Measurements from ENCODE around the gene MRO. TPM values are rescaled to one million over a fixed set of nuclear protein-coding genes. Genes with fewer than 3 reads are reported as not detected.
A peak's percentile ranks its signal among the peaks of the same experiment; 100 is the strongest.
"Not testable (repeated sequence)": the region's sequence is repeated elsewhere in the genome, so short reads cannot be mapped to it uniquely, and the experiment has no call there.

MRO gene
- polyA plus RNA-seq (ENCODE audit: low read depth in 6 of 6) = under 1 TPM in 1 of 6 donors, not detected in 5; 0.16 TPM

GRCh38 chr18:50819728-50820378 is at the start of gene MRO:
TSS of gene MRO (minus strand) at chr18:50820016. CDS start at chr18:50809400, 10,616 bp downstream.
- no peak within 1 kb of the TSS for H3K27ac Mint-ChIP-seq
- H3K36me3 Mint-ChIP-seq = peaks cover 0 to 7% of the 10 kb centered on the region in 2 donors
- peak; percentile 58 to 68 for ATAC-seq (ENCODE audit: low read depth in 2 of 2)
- peak within 1 kb of the TSS in 2 of 8 donors; percentile 66 to 69 for H3K4me3 Mint-ChIP-seq
- H3K27me3 Mint-ChIP-seq = no peaks in the 10 kb centered on the region
- peaks cover 0 to 6% (median 0%) of the 10 kb centered on the region in 7 donors for H3K9me3 Mint-ChIP-seq
- peak; percentile 73 for DNase-seq
- H3K4me1 Mint-ChIP-seq = peaks cover 21 to 26% (median 22%) of the 10 kb centered on the region in 3 donors

GRCh38 chr18:50869150-50869549 is 49.3 kb upstream of the MRO start:
- H3K27me3 Mint-ChIP-seq = peaks cover 0 to 6% (median 0%) of the 10 kb centered on the region in 3 donors
- no peak for ATAC-seq (ENCODE audit: low read depth in 2 of 2)
- peak overlapping the region in 1 of 6 donors; percentile 83 for H3K27ac Mint-ChIP-seq
- H3K9me3 Mint-ChIP-seq = no peaks in the 10 kb centered on the region
- no peaks in the 10 kb centered on the region for H3K36me3 Mint-ChIP-seq
- H3K4me3 Mint-ChIP-seq = no peak overlapping the region
- no peaks in the 10 kb centered on the region for H3K4me1 Mint-ChIP-seq
- no peak for DNase-seq

- Mint-ChIP-seq H3K36me3 (no peaks in the 10 kb centered on the region), H3K9me3 (no peaks in the 10 kb centered on the region), H3K27me3 (no peaks in the 10 kb centered on the region), H3K4me3 (no peak overlapping the region), H3K4me1 (peaks cover 9 to 14% (median 11%) of the 10 kb centered on the region in 3 donors), H3K27ac (peak overlapping the region in 1 of 6 donors; percentile 47)
- ATAC-seq (ENCODE audit: low read depth in 2 of 2) (no peak), DNase-seq (no peak)
These were observed 46.9 kb upstream of the MRO start for GRCh38 chr18:50866765-50867164.

GRCh38 chr18:50863840-50864375 is 44.1 kb upstream of the MRO start:
- DNase-seq (no peak), ATAC-seq (ENCODE audit: low read depth in 2 of 2) (no peak)
- H3K4me3 Mint-ChIP-seq = no peak overlapping the region
- no peaks in the 10 kb centered on the region for H3K9me3 Mint-ChIP-seq
- H3K27ac Mint-ChIP-seq = peak overlapping the region in 1 of 6 donors; percentile 56
- peaks cover 11 to 18% (median 14%) of the 10 kb centered on the region in 3 donors for H3K4me1 Mint-ChIP-seq
- no peaks in the 10 kb centered on the region for H3K36me3 Mint-ChIP-seq
- H3K27me3 Mint-ChIP-seq = no peaks in the 10 kb centered on the region

GRCh38 chr18:50862401-50862800 is 42.6 kb upstream of the MRO start:
- Mint-ChIP-seq H3K4me1 (peaks cover 11 to 18% (median 14%) of the 10 kb centered on the region in 3 donors), H3K4me3 (peak overlapping the region in 5 of 8 donors; percentile 28 to 77 (median 36)), H3K36me3 (no peaks in the 10 kb centered on the region), H3K27ac (peak overlapping the region in 1 of 6 donors; percentile 22), H3K27me3 (peaks cover 0 to 8% (median 0%) of the 10 kb centered on the region in 3 donors), H3K9me3 (no peaks in the 10 kb centered on the region)
- peak; percentile 3 for DNase-seq
- peak; percentile 30 to 43 for ATAC-seq (ENCODE audit: low read depth in 2 of 2)

GRCh38 chr18:50861617-50862016 is 41.8 kb upstream of the MRO start:
- Mint-ChIP-seq H3K4me3 (peak overlapping the region in 2 of 8 donors; percentile 28 to 69), H3K27me3 (peaks cover 0 to 11% (median 0%) of the 10 kb centered on the region in 3 donors), H3K36me3 (no peaks in the 10 kb centered on the region), H3K4me1 (peaks cover 11 to 18% (median 14%) of the 10 kb centered on the region in 3 donors), H3K27ac (peak overlapping the region in 2 of 6 donors; percentile 25 to 70), H3K9me3 (no peaks in the 10 kb centered on the region)
- DNase-seq = no peak
- ATAC-seq (ENCODE audit: low read depth in 2 of 2) = no peak

- H3K4me1 Mint-ChIP-seq = peaks cover 11 to 18% (median 14%) of the 10 kb centered on the region in 3 donors
- DNase-seq = no peak
- peaks cover 5 to 18% (median 6%) of the 10 kb centered on the region in 3 donors for H3K27me3 Mint-ChIP-seq
- H3K27ac Mint-ChIP-seq = peak overlapping the region in 3 of 6 donors; percentile 2 to 14 (median 6)
- H3K36me3 Mint-ChIP-seq = no peaks in the 10 kb centered on the region
- H3K4me3 Mint-ChIP-seq = no peak overlapping the region
- peaks cover 0 to 3% (median 0%) of the 10 kb centered on the region in 7 donors for H3K9me3 Mint-ChIP-seq
- no peak for ATAC-seq (ENCODE audit: low read depth in 2 of 2)
These were observed 40.2 kb upstream of the MRO start for GRCh38 chr18:50859793-50860555.

GRCh38 chr18:50857694-50858093 is 37.9 kb upstream of the MRO start:
- no peak for DNase-seq
- peaks cover 9 to 34% (median 21%) of the 10 kb centered on the region in 3 donors for H3K27me3 Mint-ChIP-seq
- peaks cover 11 to 13% (median 13%) of the 10 kb centered on the region in 3 donors for H3K4me1 Mint-ChIP-seq
- H3K9me3 Mint-ChIP-seq = peaks cover 2 to 12% (median 5%) of the 10 kb centered on the region in 7 donors
- no peak for ATAC-seq (ENCODE audit: low read depth in 2 of 2)
- H3K27ac Mint-ChIP-seq = peak overlapping the region in 1 of 6 donors; percentile 23
- no peak overlapping the region for H3K4me3 Mint-ChIP-seq
- H3K36me3 Mint-ChIP-seq = peaks cover 0 to 10% of the 10 kb centered on the region in 2 donors

GRCh38 chr18:50857166-50857565 is 37.4 kb upstream of the MRO start:
- H3K27ac Mint-ChIP-seq; H3K4me3 Mint-ChIP-seq; H3K4me1 Mint-ChIP-seq; DNase-seq; ATAC-seq (ENCODE audit: low read depth in 2 of 2): not testable (repeated sequence)
- H3K27me3 Mint-ChIP-seq = peaks cover 11 to 39% (median 24%) of the 10 kb centered on the region in 3 donors
- peaks cover 0 to 15% of the 10 kb centered on the region in 2 donors for H3K36me3 Mint-ChIP-seq
- H3K9me3 Mint-ChIP-seq = peaks cover 2 to 15% (median 5%) of the 10 kb centered on the region in 7 donors

- ATAC-seq (ENCODE audit: low read depth in 2 of 2) = no peak
- peaks cover 11 to 39% (median 24%) of the 10 kb centered on the region in 3 donors for H3K27me3 Mint-ChIP-seq
- no peak for DNase-seq
- H3K27ac Mint-ChIP-seq = no peak overlapping the region
- peaks cover 2 to 15% (median 5%) of the 10 kb centered on the region in 7 donors for H3K9me3 Mint-ChIP-seq
- H3K4me3 Mint-ChIP-seq = no peak overlapping the region
- H3K4me1 Mint-ChIP-seq = peaks cover 0 to 3% (median 0%) of the 10 kb centered on the region in 3 donors
- H3K36me3 Mint-ChIP-seq = peaks cover 0 to 15% of the 10 kb centered on the region in 2 donors
These were observed 36.4 kb upstream of the MRO start for GRCh38 chr18:50855976-50856757.

GRCh38 chr18:50853863-50854271 is 34.1 kb upstream of the MRO start:
- ATAC-seq (ENCODE audit: low read depth in 2 of 2) = no peak
- no peak for DNase-seq
- Mint-ChIP-seq H3K27me3 (peaks cover 11 to 39% (median 31%) of the 10 kb centered on the region in 3 donors), H3K9me3 (peaks cover 2 to 15% (median 5%) of the 10 kb centered on the region in 7 donors), H3K4me1 (peaks cover 0 to 3% (median 0%) of the 10 kb centered on the region in 3 donors), H3K4me3 (no peak overlapping the region), H3K36me3 (peaks cover 0 to 15% of the 10 kb centered on the region in 2 donors), H3K27ac (no peak overlapping the region)

- H3K36me3 Mint-ChIP-seq = peaks cover 5 to 15% of the 10 kb centered on the region in 2 donors
- no peak overlapping the region for H3K4me3 Mint-ChIP-seq
- H3K27ac Mint-ChIP-seq = no peak overlapping the region
- peaks cover 12 to 40% (median 35%) of the 10 kb centered on the region in 3 donors for H3K27me3 Mint-ChIP-seq
- H3K4me1 Mint-ChIP-seq = peaks cover 0 to 7% (median 0%) of the 10 kb centered on the region in 3 donors
- no peak for ATAC-seq (ENCODE audit: low read depth in 2 of 2)
- peaks cover 2 to 15% (median 10%) of the 10 kb centered on the region in 7 donors for H3K9me3 Mint-ChIP-seq
- DNase-seq = no peak
These were observed 30.7 kb upstream of the MRO start for GRCh38 chr18:50850307-50851065.

Data from naive B cell (primary cell).